Measurements from ENCODE around the gene UTP11.
A peak's percentile ranks its signal among the peaks of the same experiment; 100 is the strongest.

UTP11 gene

DNA sequence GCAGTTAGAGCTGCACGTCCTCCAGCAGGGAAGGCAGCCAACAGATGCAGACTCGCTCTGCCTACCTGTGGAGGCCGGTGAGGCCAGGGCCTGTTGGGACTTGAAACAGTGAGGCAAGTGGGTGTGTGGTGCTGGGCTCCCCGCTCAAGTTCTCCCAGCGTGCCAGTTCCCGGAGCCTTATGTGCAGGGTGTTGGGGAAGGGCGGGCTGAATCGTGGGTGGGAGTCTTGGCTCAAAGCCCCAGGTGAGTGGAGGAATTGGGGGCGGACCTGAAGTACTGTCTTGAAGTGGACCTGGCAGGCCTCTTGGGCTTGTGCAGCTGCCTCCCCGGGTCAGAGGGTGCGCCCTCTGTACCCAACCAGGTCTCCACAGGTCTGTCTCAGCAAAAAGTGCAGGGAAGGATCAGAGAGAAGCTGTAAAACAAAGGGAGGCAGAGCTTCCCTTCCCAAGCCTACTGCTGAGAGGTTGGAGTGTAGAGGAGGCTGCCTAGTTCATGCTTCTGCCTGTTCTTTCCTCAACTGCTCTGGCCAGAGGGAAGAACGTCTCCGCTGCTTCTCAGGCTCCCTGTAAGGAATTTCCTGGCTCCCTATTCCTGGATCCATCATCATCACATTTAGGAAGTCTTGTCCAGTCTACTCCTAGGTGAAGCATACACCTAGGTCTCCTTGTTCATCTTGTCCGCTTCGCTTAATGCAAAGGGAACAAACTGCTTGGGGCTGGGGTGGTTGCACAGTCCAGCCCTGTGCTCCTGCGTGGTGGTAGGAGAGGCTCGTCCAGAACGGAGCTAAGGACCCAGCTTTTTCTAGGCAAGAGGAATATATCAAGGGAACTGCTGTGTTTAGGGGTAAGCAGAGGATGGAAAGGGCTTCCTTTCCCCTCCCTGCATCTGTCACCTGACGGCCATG is 14.9 kb downstream of the UTP11 start:
- DNase-seq (ENCODE audit: low spot score) = peak; percentile 12
- in situ Hi-C loops (cut with MboI; ENCODE audit: low pct_unique_long_range_greater_than_20kb, low sequenced_read_pairs, unreplicated experiment) = loop anchor here (25.0 kb wide), 1 partner anchor 810 kb away; no protein-coding TSS in a partner anchor
- TF ChIP-seq, protein P1, sequence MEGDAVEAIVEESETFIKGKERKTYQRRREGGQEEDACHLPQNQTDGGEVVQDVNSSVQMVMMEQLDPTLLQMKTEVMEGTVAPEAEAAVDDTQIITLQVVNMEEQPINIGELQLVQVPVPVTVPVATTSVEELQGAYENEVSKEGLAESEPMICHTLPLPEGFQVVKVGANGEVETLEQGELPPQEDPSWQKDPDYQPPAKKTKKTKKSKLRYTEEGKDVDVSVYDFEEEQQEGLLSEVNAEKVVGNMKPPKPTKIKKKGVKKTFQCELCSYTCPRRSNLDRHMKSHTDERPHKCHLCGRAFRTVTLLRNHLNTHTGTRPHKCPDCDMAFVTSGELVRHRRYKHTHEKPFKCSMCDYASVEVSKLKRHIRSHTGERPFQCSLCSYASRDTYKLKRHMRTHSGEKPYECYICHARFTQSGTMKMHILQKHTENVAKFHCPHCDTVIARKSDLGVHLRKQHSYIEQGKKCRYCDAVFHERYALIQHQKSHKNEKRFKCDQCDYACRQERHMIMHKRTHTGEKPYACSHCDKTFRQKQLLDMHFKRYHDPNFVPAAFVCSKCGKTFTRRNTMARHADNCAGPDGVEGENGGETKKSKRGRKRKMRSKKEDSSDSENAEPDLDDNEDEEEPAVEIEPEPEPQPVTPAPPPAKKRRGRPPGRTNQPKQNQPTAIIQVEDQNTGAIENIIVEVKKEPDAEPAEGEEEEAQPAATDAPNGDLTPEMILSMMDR (IDR thresholded peaks at IDR 0.05; ENCODE audit: extremely low read depth, insufficient read depth, missing control alignments) = no peak

DNA sequence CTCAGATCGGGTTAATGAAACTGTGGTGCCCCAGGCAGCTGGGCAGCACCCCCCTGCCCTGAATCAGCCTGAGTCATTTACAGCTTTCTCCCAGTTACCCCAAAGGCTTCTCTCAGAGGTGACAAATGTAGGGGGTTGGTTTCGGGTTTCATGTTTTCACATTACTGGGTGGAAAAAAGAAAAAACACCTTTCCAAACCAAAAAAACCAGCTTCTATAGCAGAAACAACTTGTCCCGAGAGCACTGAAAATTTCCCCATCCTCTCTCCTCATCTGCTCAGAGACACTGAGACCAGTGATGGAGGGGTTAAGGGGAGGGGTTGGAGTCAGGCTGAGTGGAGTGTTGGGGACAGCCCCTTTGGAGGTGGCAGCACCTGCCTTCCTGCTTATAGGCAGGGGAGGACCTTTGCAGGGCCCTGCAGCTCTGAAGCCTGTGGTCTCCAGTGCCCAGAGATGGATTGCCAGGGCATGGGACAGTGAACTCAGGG is 15.6 kb downstream of the UTP11 start:
- DNase-seq (ENCODE audit: low spot score) = peak; percentile 84
- TF ChIP-seq, protein P1 (IDR thresholded peaks at IDR 0.05; ENCODE audit: extremely low read depth, insufficient read depth, missing control alignments) = no peak
- in situ Hi-C loops (cut with MboI; ENCODE audit: low pct_unique_long_range_greater_than_20kb, low sequenced_read_pairs, unreplicated experiment) = loop anchor here (25.0 kb wide), 1 partner anchor 809 kb away; no protein-coding TSS in a partner anchor

DNA sequence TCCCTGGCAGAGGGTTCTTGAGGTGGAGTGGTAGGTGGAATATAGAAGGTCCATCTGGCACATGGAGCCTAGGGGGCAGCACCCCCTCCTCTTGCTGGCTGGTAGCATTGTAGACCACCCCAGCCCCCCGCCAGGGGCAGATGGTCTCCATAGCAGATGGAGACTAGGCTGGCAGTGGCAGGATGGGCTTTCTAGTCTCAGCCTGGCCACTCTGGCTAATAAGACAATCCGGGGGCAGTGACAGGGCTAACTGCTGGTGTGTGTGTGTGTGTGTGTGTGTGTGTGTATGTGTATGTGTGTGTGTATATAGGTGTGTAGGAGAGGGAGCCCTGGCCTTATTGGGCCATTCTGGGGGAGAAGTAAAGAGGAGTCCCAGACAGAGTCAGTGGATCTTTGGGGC is 16.1 kb downstream of the UTP11 start:
- TF ChIP-seq, protein P1 (IDR thresholded peaks at IDR 0.05; ENCODE audit: extremely low read depth, insufficient read depth, missing control alignments) = peak; percentile 24
- peak; percentile 31 for DNase-seq (ENCODE audit: low spot score)
- in situ Hi-C loops (cut with MboI; ENCODE audit: low pct_unique_long_range_greater_than_20kb, low sequenced_read_pairs, unreplicated experiment) = loop anchor here (25.0 kb wide), 1 partner anchor 809 kb away; no protein-coding TSS in a partner anchor

DNA sequence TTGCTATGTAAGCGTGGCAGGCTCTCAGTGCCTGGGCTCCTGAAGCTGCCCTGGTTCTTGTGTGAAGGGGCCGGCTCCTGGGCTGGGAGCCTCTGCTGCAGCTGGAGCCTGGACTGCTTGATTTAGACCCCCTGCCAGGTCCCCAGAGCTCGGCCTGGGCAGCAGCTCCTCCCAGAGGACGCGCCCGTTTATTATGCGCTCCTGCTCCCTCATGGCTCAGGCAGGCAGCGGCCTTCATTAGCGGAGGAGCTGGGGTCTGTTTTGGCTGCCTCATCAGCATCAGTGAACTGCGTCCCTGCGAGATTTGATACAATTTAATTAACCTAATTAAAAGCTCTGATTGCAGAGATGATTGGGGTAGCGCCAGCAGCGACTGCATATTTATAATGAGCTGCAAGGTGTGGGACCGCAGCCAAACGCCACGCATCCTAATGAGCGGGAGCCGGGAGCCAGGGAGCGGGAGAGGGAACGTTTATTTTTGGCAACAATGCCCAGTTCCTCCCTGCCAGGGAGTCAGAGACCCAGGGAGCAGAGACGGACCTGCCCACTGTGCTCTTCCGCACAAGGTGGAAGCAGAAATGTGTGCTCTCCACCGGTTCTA is 16.6 kb downstream of the UTP11 start:
- in situ Hi-C loops (cut with MboI; ENCODE audit: low pct_unique_long_range_greater_than_20kb, low sequenced_read_pairs, unreplicated experiment) = loop anchor here (25.0 kb wide), 1 partner anchor 808 kb away; no protein-coding TSS in a partner anchor
- peak; percentile 15 for DNase-seq (ENCODE audit: low spot score)

DNA sequence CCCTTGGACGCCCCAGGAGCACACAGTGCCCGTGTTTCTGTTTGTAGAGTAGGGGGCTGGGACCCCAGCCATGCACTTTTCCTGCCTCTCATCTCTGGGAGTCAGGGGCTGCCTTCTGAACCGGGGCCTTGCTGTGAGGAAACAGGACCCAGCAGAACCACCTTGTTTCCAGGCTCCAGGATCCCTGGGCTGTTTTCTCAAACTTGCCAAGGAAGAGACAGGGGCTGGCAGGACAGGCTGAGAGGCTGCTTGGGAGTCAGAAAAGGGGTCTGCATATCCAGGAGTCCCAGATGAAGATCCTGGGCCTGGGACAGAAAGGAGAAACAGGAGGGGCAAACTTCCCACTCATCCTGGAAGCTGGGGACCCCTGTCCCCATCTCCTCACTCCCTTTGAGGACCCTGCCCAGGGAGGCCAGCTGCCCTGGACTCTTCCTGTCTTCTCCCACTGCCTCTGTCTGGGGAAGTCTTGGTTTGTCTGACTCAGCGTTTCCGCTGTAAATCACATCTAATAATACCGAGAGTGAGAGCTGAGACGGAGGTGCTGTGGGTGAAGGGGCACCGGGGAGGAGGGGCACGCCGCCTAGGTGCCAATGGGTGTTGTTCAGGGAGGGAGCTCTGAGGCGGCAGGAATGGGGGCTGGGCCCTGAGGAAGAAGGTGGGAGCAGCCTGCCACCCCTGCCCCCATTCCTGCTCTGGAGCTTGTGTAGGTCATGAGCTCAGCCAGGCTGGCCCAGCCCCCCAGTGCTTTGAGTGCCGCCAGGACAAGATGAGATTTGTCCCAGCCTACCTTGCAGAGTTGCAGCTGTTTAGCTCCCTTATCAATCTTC is 17.4 kb downstream of the UTP11 start:
- TF ChIP-seq, protein P1 (IDR thresholded peaks at IDR 0.05; ENCODE audit: extremely low read depth, insufficient read depth, missing control alignments) = no peak
- in situ Hi-C loops (cut with MboI; ENCODE audit: low pct_unique_long_range_greater_than_20kb, low sequenced_read_pairs, unreplicated experiment) = loop anchor here (25.0 kb wide), 1 partner anchor 807 kb away; no protein-coding TSS in a partner anchor
- peak; percentile 77 for DNase-seq (ENCODE audit: low spot score)

More for the DNA sequence above, 16.6 kb downstream of the UTP11 start:
- TF ChIP-seq, protein P1 (IDR thresholded peaks at IDR 0.05; ENCODE audit: extremely low read depth, insufficient read depth, missing control alignments) = no peak

All from GM13977 (cell line).